Amygdala (tissue), 56 donors: ENCODE measurements around the gene POLR2J2.
"Not testable (repeated sequence)": the region's sequence is repeated elsewhere in the genome, so short reads cannot be mapped to it uniquely, and the experiment has no call there.

Source experiments
- DNase-seq, 56 donors: peaks; one replicate each; lab custom pipeline; 2025; lab: John Stamatoyannopoulos, UW

POLR2J2 gene

GRCh38 chr7:102673447-102674067 lies 2.1 kb upstream of the POLR2J2 start:
- DNase-seq: not testable (repeated sequence)

DNA sequence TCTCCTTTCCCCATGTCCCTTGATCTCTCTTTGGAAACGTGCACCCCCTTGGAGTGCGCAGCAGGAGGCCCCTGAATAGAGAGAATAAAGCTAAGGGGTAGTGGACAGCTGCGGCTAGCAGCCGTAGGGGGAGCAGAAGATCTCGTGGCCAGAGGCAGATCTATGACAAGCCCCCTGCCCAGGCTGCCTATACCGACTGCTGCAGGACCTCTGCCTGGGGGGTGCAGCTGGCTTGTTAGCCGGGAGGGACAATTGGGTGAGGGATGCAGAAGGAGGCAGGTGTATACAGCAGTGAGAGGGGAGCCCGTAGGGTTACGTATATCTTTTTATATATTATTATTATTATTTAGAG lies 469 bp upstream of the POLR2J2 start:
- DNase-seq: not testable (repeated sequence)

GRCh38 chr7:102667523-102667922 lies 3.9 kb downstream of the POLR2J2 start:
- not testable (repeated sequence) for DNase-seq

DNA sequence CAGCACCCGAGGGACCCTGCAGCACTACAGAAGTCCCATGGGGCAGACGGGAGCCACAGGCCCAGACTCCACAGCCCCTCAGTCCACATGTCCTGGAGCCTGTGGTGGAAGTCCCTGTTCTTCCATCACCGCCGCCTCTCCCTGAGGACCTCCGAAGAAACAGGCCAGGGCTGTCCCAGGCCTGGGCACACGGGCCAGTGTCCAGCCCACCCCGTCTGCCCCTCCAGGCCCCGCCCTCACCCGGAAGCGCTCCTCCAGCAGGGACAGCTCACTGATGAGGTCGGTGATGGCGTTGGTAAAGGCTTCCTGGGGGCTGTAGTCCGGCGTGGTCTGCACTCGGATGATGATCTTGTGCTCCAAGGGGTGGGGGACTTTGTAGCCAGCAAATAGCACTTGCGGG lies 4.6 kb downstream of the POLR2J2 start:
- DNase-seq: not testable (repeated sequence)

DNA sequence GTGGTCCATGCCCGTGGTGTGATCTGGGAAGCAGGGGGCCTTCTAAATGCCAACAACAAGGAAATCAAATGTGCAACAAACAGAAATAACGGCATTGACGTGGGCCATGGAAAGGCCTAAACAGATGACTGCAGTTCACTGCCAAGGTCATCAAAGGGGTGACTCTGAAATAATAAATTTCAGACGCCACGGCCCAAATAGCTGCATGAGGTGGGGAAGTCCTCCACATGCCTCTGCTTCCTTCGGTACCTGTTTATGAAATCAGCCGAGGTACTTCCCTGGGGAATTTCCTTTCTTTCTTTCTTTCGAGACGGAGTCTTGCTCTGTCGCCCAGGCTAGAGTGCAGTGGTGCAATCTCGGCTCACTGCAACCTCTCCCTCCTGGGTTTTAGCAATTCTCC lies 6.7 kb downstream of the POLR2J2 start:
- DNase-seq: not testable (repeated sequence)

- DNase-seq: not testable (repeated sequence)
These were observed 21.5 kb downstream of the POLR2J2 start, which contains the start of gene SPDYE2B for GRCh38 chr7:102649924-102650323. Gene SPDYE2B, plus strand, starts transcription at chr7:102650319. Its CDS starts 2,030 bp downstream, at chr7:102652349.

GRCh38 chr7:102647813-102648212 lies 23.6 kb downstream of the POLR2J2 start:
- DNase-seq: not testable (repeated sequence)

- DNase-seq: not testable (repeated sequence)
These were observed 28.1 kb downstream of the POLR2J2 start for GRCh38 chr7:102643404-102643803.

DNA sequence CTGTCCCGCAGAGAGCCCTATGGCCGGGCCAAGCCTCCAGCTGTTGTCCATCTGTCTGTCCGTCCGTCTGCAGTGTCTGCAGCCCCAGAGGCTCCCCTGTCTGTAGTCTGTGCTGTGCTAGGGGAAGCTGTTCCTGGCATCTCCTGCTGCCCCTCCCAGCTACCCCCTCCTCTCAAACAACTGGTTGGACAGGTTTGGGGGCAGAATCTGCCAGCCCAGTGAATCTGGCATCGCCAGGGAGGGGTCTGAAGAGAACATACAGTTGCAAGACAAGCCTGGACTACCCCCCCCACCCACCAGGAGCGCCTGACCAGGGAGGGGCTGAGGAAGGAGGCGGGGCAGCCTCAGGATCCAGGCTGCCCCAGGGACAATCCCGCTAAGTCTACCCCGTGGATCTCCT lies 28.8 kb downstream of the POLR2J2 start, which contains the start of gene UPK3BL1:
UPK3BL1 (minus strand) TSS at position 101 of the 400 bp plus-strand sequence; CDS start at position 51, 50 bp downstream.
- not testable (repeated sequence) for DNase-seq

- not testable (repeated sequence) for DNase-seq
These were observed 32.6 kb downstream of the POLR2J2 start for GRCh38 chr7:102638848-102639247.

DNA sequence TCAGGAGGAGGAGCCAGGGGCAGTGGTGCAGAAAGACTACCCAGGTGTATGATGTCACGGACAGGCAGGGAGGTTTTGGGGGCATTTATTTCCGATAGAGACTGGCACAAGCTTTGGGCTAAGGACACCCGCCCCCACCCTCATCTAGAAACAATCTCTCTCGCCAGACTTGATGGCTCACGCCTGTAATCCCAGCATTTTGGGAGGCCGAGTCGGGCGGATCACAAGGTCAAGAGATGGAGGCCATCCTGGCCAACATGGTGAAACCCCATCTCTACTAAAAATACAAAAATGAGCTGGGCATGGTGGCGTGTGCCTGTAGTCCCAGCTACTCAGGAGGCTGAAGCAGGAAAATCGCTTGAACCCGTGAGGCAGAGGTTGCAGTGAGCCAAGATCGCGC lies 34.5 kb downstream of the POLR2J2 start:
- DNase-seq: not testable (repeated sequence)

DNA sequence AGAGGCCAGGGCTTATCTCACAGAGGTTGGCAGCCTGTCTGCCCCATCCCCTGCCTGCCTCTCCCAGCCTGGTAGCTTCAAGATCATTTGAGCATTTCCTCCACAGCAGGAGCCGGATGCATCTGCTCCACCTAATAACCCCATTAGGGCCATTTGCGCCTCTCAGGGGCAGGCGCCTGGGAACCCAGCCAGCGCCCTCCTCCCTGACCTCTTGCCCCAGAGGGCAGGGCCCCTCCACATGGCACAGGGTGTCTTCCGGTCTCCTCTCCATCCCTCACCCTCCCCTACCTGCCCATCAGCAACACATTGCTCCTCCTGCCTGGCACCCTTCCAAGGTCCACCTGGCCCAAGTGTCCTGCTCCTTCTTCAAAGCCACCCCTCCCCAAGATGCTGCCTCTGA lies 36.1 kb downstream of the POLR2J2 start:
- not testable (repeated sequence) for DNase-seq

- not testable (repeated sequence) for DNase-seq
These were observed 37.2 kb downstream of the POLR2J2 start for GRCh38 chr7:102634299-102634698.

GRCh38 chr7:102630622-102631021 lies 40.8 kb downstream of the POLR2J2 start:
- not testable (repeated sequence) for DNase-seq

- DNase-seq: not testable (repeated sequence)
These were observed 44.1 kb downstream of the POLR2J2 start for GRCh38 chr7:102627271-102627904.

GRCh38 chr7:102618122-102618521 lies 53.3 kb downstream of the POLR2J2 start:
- DNase-seq: not testable (repeated sequence)

GRCh38 chr7:102616507-102617125 lies 54.8 kb downstream of the POLR2J2 start, which contains the start of gene RASA4:
Gene RASA4, minus strand, starts transcription at chr7:102616756. Its CDS starts 67 bp downstream, at chr7:102616689.
- DNase-seq: not testable (repeated sequence)
